Measurements from ENCODE around the gene ZNF668.
"Not testable (repeated sequence)": the region's sequence is repeated elsewhere in the genome, so short reads cannot be mapped to it uniquely, and the experiment has no call there.

Gene ZNF668

GRCh38 chr16:31108794-31109558 lies 34.9 kb upstream of the ZNF668 start:
- no peak for TF ChIP-seq CTCF (IDR thresholded peaks at IDR 0.05; ENCODE audit: low read depth, low read length, missing control alignments)
- peak overlapping the region; percentile 94 for H3K4me3 ChIP-seq (replicated peaks; ENCODE audit: low read depth, low read length)
- no peak for DNase-seq (ENCODE audit: extremely low read depth, low read depth)

GRCh38 chr16:31108035-31108793 lies 34.2 kb upstream of the ZNF668 start, which contains the start of gene BCKDK:
Gene BCKDK (plus strand): TSS chr16:31108386. CDS start chr16:31109224, 838 bp downstream.
- TF ChIP-seq CTCF (IDR thresholded peaks at IDR 0.05; ENCODE audit: low read depth, low read length, missing control alignments) = no peak
- no peak for DNase-seq (ENCODE audit: extremely low read depth, low read depth)
- H3K4me3 ChIP-seq (replicated peaks; ENCODE audit: low read depth, low read length) = peak within 1 kb of the TSS; percentile 94

- no peak for DNase-seq (ENCODE audit: extremely low read depth, low read depth)
- no peak overlapping the region; the same call in 1 of the 2 replicates for H3K4me3 ChIP-seq (replicated peaks; ENCODE audit: low read depth, low read length)
- TF ChIP-seq CTCF (IDR thresholded peaks at IDR 0.05; ENCODE audit: low read depth, low read length, missing control alignments) = no peak
Observed at GRCh38 chr16:31107465-31107867, 33.4 kb upstream of the ZNF668 start.

- DNase-seq (ENCODE audit: extremely low read depth, low read depth) = no peak
- no peak for TF ChIP-seq CTCF (IDR thresholded peaks at IDR 0.05; ENCODE audit: low read depth, low read length, missing control alignments)
- H3K4me3 ChIP-seq (replicated peaks; ENCODE audit: low read depth, low read length) = no peak overlapping the region
Observed at GRCh38 chr16:31106509-31107464, 32.7 kb upstream of the ZNF668 start.

- DNase-seq (ENCODE audit: extremely low read depth, low read depth) = peak; percentile 32
- TF ChIP-seq CTCF (IDR thresholded peaks at IDR 0.05; ENCODE audit: low read depth, low read length, missing control alignments) = peak; percentile 77
- H3K4me3 ChIP-seq (replicated peaks; ENCODE audit: low read depth, low read length) = no peak overlapping the region
Observed at GRCh38 chr16:31105677-31106213, 31.7 kb upstream of the ZNF668 start.

GRCh38 chr16:31100876-31101641 lies 27.0 kb upstream of the ZNF668 start:
- DNase-seq (ENCODE audit: extremely low read depth, low read depth); H3K4me3 ChIP-seq (replicated peaks; ENCODE audit: low read depth, low read length): not testable (repeated sequence)
